ENCODE results near the gene CUEDC1. TPM values are rescaled to one million over a fixed set of nuclear protein-coding genes. Genes with fewer than 3 reads are reported as not detected.

Gene CUEDC1
- total and polyA plus RNA-seq, 2 of the 13 experiments (the other 11 are each of a cell fraction or from before 2014, with no cell fraction given) = 7.4 to 12.9 TPM

GRCh38 chr17:57953219-57953618, 2.0 kb downstream of the CUEDC1 start (continued):
- TF ChIP-seq SSRP1 (CRISPR knock-in tag; IDR thresholded peaks at IDR 0.05) (0 out of 2 replicates have a peak, but pooled peaks have one; percentile 54), ZNF776 (CRISPR knock-in tag; IDR thresholded peaks at IDR 0.05) (no peak), TAF15 (IDR thresholded peaks at IDR 0.05; ENCODE audit: low read depth, low read length, poor library complexity, severe bottlenecking) (no peak), STAT6 (CRISPR knock-in tag; IDR thresholded peaks at IDR 0.05; ENCODE audit: borderline replicate concordance) (no peak), SOX13 (IDR thresholded peaks at IDR 0.05) (no peak), SOX13 (CRISPR knock-in tag; conservative IDR thresholded peaks at IDR 0.05 in 1 of 2, IDR thresholded peaks at IDR 0.05 in 1 of 2) (no peak), ZNF318 (CRISPR knock-in tag; IDR thresholded peaks at IDR 0.05) (no peak), RBFOX2 (IDR thresholded peaks at IDR 0.05; ENCODE audit: low read depth, low read length) (no peak), ZNF414 (CRISPR knock-in tag; IDR thresholded peaks at IDR 0.05) (no peak), POLR2A (IDR thresholded peaks at IDR 0.05; ENCODE audit: insufficient read depth in 1 of 2, low read depth in 2 of 2, low read length in 2 of 2) (no peak), ZBTB39 (CRISPR knock-in tag; IDR thresholded peaks at IDR 0.05) (no peak), SOX6 (IDR thresholded peaks at IDR 0.05) (no peak), SOX6 (CRISPR knock-in tag; IDR thresholded peaks at IDR 0.05) (peak; percentile 30; the same call in 1 of the 2 replicates), TFDP1 (CRISPR knock-in tag; IDR thresholded peaks at IDR 0.05; ENCODE audit: borderline replicate concordance) (no peak)

Measured in HepG2 (cell line).